Upper lobe of left lung (tissue), 6 donors: ENCODE data around the gene PLXNB1. TPM values are rescaled to one million over a fixed set of nuclear protein-coding genes. Genes with fewer than 3 reads are reported as not detected.

Source experiments
- ATAC-seq, 2 donors: fragments of 200-7000 bp; cut with Tn5 transposase; one replicate each; pipeline ENCODE4 v1.9.1; 2022; ENCODE audit warnings: mild to moderate bottlenecking in 2 of 2, moderate library complexity in 2 of 2; ENCODE audit not compliant: low FRiP score in 2 of 2
- DNase-seq, 2 donors: peaks; one replicate each; pipeline ENCODE4 v3.0.0-alpha.2; 2019 to 2020
- H3K27ac ChIP-seq, 4 donors: fragments of 200-600 bp; sonication (generic); one replicate each; pipeline ENCODE4 v1.5.1; 2016 to 2019
- H3K27me3 ChIP-seq, 4 donors: fragments of 200-600 bp; sonication (generic); one replicate each; pipeline ENCODE4 v1.5.1; 2017 to 2019
- H3K36me3 ChIP-seq, 4 donors: fragments of 200-600 bp; sonication (generic); one replicate each; pipeline ENCODE4 v1.5.1; 2016 to 2019
- H3K4me1 ChIP-seq, 4 donors: fragments of 200-600 bp; sonication (generic); one replicate each; pipeline ENCODE4 v1.5.1; 2018 to 2019
- H3K4me3 ChIP-seq, 4 donors: fragments of 200-600 bp; sonication (generic); one replicate each; pipeline ENCODE4 v1.5.1; 2017 to 2019; ENCODE audit warnings: mild to moderate bottlenecking in 2 of 4, moderate library complexity in 1 of 4
- H3K9me3 ChIP-seq, 4 donors: fragments of 200-600 bp; sonication (generic); one replicate each; pipeline ENCODE4 v1.5.1; 2018 to 2019
- EP300 ChIP-seq, 4 donors: sonication (generic); formaldehyde crosslinking; IDR thresholded peaks; one replicate each; pipeline ENCODE4 v1.5.1; 2017; ENCODE audit warnings: antibody characterized with exemption in 4 of 4, control low read depth in 2 of 4
- POLR2A ChIP-seq, 4 donors: fragments of 450-650 bp; IDR thresholded peaks; one replicate each; pipeline ENCODE4 v1.5.1; 2016 to 2017; ENCODE audit warnings: antibody characterized with exemption in 4 of 4, mild to moderate bottlenecking in 2 of 4
- POLR2AphosphoS5 ChIP-seq, 2 donors: sonication (generic); formaldehyde crosslinking; IDR thresholded peaks; one replicate each; pipeline ENCODE4 v1.5.1; 2017; ENCODE audit warnings: antibody characterized with exemption in 2 of 2
- WGBS, 2 donors: methylation state at CpG; one replicate each; pipeline ENCODE4 v1.1.5; 2017 to 2018; 5-methylcytosine and 5-hydroxymethylcytosine counted together
- total RNA-seq, 6 donors: library from RNA; depleted of rRNA in 4 of 6; stranded (reverse); fragments of >200 nt in 4 of 6; gene quantifications; one replicate each; pipeline versions ENCODE4 v1.1.0 to v1.2.1, GENCODE V29; 2016 to 2021
- TF ChIP-seq, protein P1 (sequence below), 6 experiments: fragments of 450-650 bp in 4 of 6; fragments of 200-600 bp in 2 of 6; sonication (generic) in 2 of 6; IDR thresholded peaks; one replicate each; pipeline ENCODE4 v1.5.1; 2016 to 2019; ENCODE audit warnings: antibody characterized with exemption in 6 of 6
- donor health status: DM: no; HTN: no; CAD: no; lungs with moderate emphysema.
- donor health status: DM: no; HTN: yes; CAD: no; lungs with severe emphysema.

The PLXNB1 gene
- total RNA-seq, 6 donors from 2014 or later: 91.2 to 588 (median 123) TPM

DNA sequence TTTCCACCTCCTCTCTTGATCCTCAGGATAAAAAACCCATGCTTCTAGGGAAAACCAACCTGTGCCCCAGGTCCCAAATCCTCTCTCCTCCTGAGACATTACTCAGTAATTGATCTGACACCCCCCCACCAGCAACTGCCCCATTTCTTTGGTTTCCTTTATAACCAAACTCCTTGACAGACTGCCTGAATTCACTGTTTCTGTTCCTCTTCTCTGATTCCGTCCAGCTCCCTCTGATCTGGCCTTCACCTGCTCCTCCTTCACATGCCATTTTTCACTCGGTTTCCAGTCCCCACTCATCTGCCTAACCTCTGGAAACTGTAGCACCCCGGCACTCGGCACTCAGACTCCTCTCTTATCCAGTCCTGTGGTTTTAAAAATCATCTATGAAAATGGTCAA is 7.9 kb upstream of the PLXNB1 start:
- peaks cover 0 to 24% (median 10%) of the 10 kb centered on the region in 4 donors for H3K36me3 ChIP-seq
- H3K27ac ChIP-seq: no peak overlapping the region
- 85 to 86% methylated on average over 4 of the region's 4 CpGs for WGBS, 2 donors
- no peaks in the 10 kb centered on the region for H3K27me3 ChIP-seq
- ATAC-seq (no peak), DNase-seq (no peak)
- H3K4me3 ChIP-seq: no peak overlapping the region
- peaks cover 29 to 53% (median 30%) of the 10 kb centered on the region in 4 donors for H3K4me1 ChIP-seq
- no peak for TF ChIP-seq POLR2AphosphoS5 (IDR thresholded peaks at IDR 0.05)
- TF ChIP-seq, protein P1, sequence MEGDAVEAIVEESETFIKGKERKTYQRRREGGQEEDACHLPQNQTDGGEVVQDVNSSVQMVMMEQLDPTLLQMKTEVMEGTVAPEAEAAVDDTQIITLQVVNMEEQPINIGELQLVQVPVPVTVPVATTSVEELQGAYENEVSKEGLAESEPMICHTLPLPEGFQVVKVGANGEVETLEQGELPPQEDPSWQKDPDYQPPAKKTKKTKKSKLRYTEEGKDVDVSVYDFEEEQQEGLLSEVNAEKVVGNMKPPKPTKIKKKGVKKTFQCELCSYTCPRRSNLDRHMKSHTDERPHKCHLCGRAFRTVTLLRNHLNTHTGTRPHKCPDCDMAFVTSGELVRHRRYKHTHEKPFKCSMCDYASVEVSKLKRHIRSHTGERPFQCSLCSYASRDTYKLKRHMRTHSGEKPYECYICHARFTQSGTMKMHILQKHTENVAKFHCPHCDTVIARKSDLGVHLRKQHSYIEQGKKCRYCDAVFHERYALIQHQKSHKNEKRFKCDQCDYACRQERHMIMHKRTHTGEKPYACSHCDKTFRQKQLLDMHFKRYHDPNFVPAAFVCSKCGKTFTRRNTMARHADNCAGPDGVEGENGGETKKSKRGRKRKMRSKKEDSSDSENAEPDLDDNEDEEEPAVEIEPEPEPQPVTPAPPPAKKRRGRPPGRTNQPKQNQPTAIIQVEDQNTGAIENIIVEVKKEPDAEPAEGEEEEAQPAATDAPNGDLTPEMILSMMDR (IDR thresholded peaks at IDR 0.05): no peak
- no peak for TF ChIP-seq POLR2A (IDR thresholded peaks at IDR 0.05)
- no peak for TF ChIP-seq EP300 (IDR thresholded peaks at IDR 0.05)
- no peaks in the 10 kb centered on the region for H3K9me3 ChIP-seq

DNA sequence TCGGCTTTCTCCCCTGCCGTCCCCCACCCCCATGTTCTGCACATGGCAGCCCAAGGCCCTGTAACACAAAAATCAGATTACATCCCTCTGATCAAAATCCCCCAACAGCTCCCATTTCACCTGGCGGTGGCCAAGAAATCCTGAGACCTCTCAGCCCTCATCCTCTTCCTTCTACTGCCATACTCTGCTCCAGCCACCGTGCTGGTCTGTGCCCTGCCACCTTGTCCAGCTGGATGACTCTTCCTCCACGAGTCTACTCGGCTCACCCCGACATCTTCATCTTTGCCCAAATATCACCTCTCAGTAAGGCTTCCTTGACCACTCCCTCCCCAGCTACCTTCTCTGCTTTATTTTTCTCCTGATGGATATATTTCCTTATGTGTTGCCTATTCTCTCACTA is 7.0 kb upstream of the PLXNB1 start:
- ATAC-seq (no peak), DNase-seq (no peak)
- TF ChIP-seq EP300 (IDR thresholded peaks at IDR 0.05) (no peak), POLR2A (IDR thresholded peaks at IDR 0.05) (no peak), POLR2AphosphoS5 (IDR thresholded peaks at IDR 0.05) (no peak)
- TF ChIP-seq, protein P1 (IDR thresholded peaks at IDR 0.05): no peak
- WGBS, 2 donors: 88 to 89% methylated on average over 7 of the region's 7 CpGs
- Histone ChIP-seq H3K4me3 (no peak overlapping the region), H3K9me3 (no peaks in the 10 kb centered on the region), H3K27ac (peak overlapping the region in 1 of 4 donors; percentile 52), H3K36me3 (peaks cover 0 to 23% (median 14%) of the 10 kb centered on the region in 4 donors), H3K4me1 (peaks cover 25 to 46% (median 27%) of the 10 kb centered on the region in 4 donors), H3K27me3 (no peaks in the 10 kb centered on the region)

DNA sequence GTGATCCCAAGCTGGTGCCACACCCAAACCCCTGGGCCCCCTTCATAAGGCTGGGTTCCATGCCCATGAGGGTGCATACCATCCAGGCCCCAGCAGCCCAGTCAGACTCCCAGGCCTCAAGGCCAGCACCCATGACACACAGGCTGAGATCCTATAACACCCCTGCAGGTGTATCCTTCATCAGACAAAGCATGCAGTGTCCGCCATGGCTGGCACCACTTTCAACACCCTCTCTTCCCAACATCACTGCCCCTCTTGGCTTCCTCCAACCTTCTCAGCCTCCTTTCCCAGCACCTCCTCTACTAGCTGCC is 6.5 kb upstream of the PLXNB1 start:
- no peak overlapping the region for H3K4me3 ChIP-seq
- peak overlapping the region in 2 of 4 donors; percentile 52 to 55 for H3K27ac ChIP-seq
- ATAC-seq (no peak), DNase-seq (no peak)
- peaks cover 21 to 42% (median 23%) of the 10 kb centered on the region in 4 donors for H3K4me1 ChIP-seq
- H3K36me3 ChIP-seq: peaks cover 0 to 21% (median 12%) of the 10 kb centered on the region in 4 donors
- no peak for TF ChIP-seq POLR2AphosphoS5 (IDR thresholded peaks at IDR 0.05)
- TF ChIP-seq, protein P1 (IDR thresholded peaks at IDR 0.05): no peak
- no peak for TF ChIP-seq EP300 (IDR thresholded peaks at IDR 0.05)
- no peak for TF ChIP-seq POLR2A (IDR thresholded peaks at IDR 0.05)
- no peaks in the 10 kb centered on the region for H3K9me3 ChIP-seq
- no peaks in the 10 kb centered on the region for H3K27me3 ChIP-seq
- 0% methylated on average over 1 of the region's 1 CpG for WGBS, 2 donors

DNA sequence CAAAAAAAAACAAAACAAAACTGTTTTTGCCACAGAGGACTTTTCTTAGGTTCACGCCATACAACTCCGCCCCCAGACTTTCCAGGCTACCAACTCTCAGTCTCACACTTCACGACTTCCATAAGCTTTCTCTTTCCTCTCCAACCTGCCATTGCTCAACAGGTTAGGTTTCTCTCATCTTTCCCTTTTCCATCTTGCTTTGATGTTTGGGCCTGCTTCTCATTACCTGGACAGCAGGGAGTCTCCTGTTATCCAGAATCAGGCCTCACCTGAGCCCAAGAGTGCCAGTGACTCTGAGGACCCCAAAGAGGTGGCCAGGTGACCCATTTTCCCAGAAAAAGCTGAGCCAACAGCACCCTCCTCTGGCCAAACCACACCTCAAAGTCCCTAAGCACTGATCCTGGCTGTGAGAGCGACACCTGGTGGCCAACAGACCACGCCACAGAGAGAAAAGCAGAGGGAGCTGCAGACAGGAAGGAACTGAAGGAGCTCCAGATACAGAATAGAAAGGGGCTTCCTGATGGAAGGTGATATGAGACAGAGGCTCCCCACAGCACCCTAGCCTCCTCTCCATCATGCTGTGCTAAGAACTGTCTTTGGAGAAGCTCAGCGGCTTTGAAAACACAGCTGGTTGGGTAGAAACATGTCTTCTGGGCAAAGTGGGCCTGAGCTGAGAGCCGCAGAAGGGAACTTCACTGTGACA is 6.0 kb upstream of the PLXNB1 start:
- H3K4me3 ChIP-seq: no peak overlapping the region
- H3K4me1 ChIP-seq: peaks cover 16 to 37% (median 18%) of the 10 kb centered on the region in 4 donors
- no peaks in the 10 kb centered on the region for H3K9me3 ChIP-seq
- ATAC-seq: peak; percentile 76 to 78
- 33 to 35% methylated on average over 6 to 7 of the region's 7 CpGs for WGBS, 2 donors
- peak in 1 of 2 donors; percentile 90 for DNase-seq
- H3K27me3 ChIP-seq: no peaks in the 10 kb centered on the region
- TF ChIP-seq, protein P1 (IDR thresholded peaks at IDR 0.05): peak; percentile 97 to 99 (median 98)
- TF ChIP-seq EP300 (IDR thresholded peaks at IDR 0.05): no peak
- no peak for TF ChIP-seq POLR2AphosphoS5 (IDR thresholded peaks at IDR 0.05)
- peak overlapping the region in 3 of 4 donors; percentile 19 to 55 (median 52) for H3K27ac ChIP-seq
- H3K36me3 ChIP-seq: peaks cover 0 to 21% (median 11%) of the 10 kb centered on the region in 4 donors

DNA sequence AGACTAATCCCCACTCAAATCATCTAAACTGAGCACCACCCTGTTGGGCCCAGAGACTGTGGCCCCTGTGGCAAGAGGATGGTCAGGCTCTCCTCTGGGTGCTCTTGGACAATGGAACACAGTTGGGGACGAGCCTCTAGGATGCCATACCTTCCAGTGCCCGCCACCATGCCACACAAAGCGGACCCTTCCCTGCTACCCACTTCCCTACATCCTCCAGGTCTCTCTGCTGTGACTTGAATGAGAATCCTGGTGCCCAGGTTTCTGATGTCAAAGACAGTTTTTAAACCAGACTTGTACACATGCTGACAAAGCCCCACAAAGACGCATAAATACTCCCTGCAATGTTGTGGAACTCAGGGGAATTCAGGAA is 5.3 kb upstream of the PLXNB1 start:
- H3K9me3 ChIP-seq: no peaks in the 10 kb centered on the region
- H3K27me3 ChIP-seq: no peaks in the 10 kb centered on the region
- peak overlapping the region; percentile 5 to 55 (median 32) for H3K27ac ChIP-seq
- TF ChIP-seq, protein P1 (IDR thresholded peaks at IDR 0.05): no peak
- TF ChIP-seq EP300 (IDR thresholded peaks at IDR 0.05) (no peak), POLR2AphosphoS5 (IDR thresholded peaks at IDR 0.05) (no peak), POLR2A (IDR thresholded peaks at IDR 0.05) (no peak)
- ATAC-seq (no peak), DNase-seq (no peak)
- 88 to 90% methylated on average over 4 of the region's 4 CpGs for WGBS, 2 donors
- peaks cover 19 to 36% (median 20%) of the 10 kb centered on the region in 4 donors for H3K4me1 ChIP-seq
- H3K36me3 ChIP-seq: peaks cover 0 to 21% (median 11%) of the 10 kb centered on the region in 4 donors
- no peak overlapping the region for H3K4me3 ChIP-seq
